ENCODE results near the gene LMF1. TPM values are rescaled to one million over a fixed set of nuclear protein-coding genes. Genes with fewer than 3 reads are reported as not detected.

Gene LMF1
- total RNA-seq, 3 donors from 2014 or later (not counting 1 experiment from before 2014, with no cell fraction given) = 28.2 to 42.2 (median 41.2) TPM

DNA sequence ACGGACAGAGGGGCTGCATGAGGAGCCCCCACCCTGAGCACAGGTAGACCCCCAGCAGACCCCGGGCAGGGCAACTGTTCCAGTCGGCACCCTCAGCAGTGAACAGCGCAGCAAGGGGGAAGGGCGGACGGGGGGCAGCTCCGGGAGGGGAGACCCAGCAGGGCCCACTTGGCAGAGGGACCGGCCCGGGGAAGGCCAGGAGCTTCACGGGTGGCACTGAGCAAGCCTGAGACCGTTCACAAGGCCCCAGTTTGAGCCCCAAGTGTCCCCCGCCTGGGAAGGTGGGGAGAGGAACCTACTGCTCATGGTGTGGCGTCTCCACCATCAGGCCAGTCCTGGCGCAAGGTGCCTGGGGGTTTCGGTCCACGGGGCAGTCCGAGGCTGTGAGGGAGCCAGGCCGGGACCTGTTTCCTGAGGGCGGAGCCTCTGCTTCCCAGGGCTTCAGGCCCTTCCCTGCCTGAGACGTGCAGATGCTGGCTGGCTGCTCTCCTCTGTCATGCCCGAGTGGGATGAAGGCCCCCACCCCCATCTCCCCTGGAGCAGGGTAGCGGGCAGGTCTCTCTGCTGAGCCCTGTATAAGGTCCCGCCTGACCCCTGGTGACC lies 115.9 kb downstream of the LMF1 start:
- intact Hi-C loops (cut with micrococcal nuclease) = no loop called here
- H3K4me1 Mint-ChIP-seq = no peaks in the 10 kb centered on the region
- no peaks in the 10 kb centered on the region for H3K36me3 Mint-ChIP-seq
- TF ChIP-seq, protein P1, sequence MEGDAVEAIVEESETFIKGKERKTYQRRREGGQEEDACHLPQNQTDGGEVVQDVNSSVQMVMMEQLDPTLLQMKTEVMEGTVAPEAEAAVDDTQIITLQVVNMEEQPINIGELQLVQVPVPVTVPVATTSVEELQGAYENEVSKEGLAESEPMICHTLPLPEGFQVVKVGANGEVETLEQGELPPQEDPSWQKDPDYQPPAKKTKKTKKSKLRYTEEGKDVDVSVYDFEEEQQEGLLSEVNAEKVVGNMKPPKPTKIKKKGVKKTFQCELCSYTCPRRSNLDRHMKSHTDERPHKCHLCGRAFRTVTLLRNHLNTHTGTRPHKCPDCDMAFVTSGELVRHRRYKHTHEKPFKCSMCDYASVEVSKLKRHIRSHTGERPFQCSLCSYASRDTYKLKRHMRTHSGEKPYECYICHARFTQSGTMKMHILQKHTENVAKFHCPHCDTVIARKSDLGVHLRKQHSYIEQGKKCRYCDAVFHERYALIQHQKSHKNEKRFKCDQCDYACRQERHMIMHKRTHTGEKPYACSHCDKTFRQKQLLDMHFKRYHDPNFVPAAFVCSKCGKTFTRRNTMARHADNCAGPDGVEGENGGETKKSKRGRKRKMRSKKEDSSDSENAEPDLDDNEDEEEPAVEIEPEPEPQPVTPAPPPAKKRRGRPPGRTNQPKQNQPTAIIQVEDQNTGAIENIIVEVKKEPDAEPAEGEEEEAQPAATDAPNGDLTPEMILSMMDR (IDR thresholded peaks at IDR 0.05) = no peak
- no peaks in the 10 kb centered on the region for H3K27me3 Mint-ChIP-seq (ENCODE audit: low read depth in 2 of 2)
- Histone ChIP-seq H3K27me3 (ENCODE audit: control insufficient read depth, insufficient read depth, low read length) (no peaks in the 10 kb centered on the region), H3K9me3 (ENCODE audit: control insufficient read depth, insufficient read depth, low read length) (peaks cover 10% of the 10 kb centered on the region), H3K4me1 (ENCODE audit: control insufficient read depth, insufficient read depth, low read length) (no peaks in the 10 kb centered on the region), H3K27ac (ENCODE audit: low read length) (no peak overlapping the region), H3K36me3 (ENCODE audit: control insufficient read depth, insufficient read depth, low read length) (no peaks in the 10 kb centered on the region), H3K4me3 (ENCODE audit: low read length) (no peak overlapping the region)
- H3K4me3 Mint-ChIP-seq = no peak overlapping the region
- 93% methylated on average over 23 of the region's 23 CpGs for WGBS (ENCODE audit: insufficient coverage)
- no peak for DNase-seq
- ATAC-seq = no peak
- no peaks in the 10 kb centered on the region for H3K9me3 Mint-ChIP-seq
- no peak overlapping the region for H3K27ac Mint-ChIP-seq

DNA sequence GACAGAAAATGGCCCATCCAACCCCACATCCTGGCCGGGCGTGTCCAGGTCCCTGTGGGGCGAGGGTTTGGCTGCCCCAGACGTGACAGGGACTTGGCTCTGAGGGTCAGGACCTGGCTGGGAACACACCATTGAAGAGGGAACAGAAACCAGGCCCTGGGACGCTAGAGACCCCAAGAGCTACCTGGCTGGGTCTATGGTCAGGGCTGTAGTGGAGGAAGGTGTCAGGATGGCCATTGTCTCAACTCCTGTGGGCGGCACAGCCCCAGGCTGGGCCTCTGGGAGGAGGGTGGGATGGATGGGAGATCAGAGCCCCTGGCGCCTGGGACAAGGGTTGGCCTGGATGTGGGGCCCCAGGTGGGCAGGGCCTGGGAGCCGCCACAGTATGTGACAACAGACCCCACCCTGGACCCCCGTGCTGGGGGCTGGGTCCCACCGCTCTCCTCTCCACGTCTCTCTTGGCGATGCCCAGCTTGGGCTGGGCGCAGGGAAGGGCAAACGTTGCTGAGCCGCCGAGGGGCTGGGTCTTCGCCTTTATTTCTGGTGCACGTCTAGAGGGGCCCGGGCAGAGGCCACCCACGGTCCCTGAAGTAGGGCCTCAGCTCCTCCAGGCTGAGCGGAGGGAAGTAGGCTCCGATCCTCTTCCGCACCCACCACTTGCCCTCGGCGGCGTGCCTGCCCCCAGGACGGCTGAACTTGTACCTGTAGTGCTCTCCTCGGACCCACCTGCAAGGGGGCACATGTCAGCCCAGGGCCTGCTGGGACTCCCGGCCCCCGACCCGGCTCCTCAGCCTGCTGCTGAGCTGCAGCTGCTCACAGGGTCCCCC lies 116.6 kb downstream of the LMF1 start:
- H3K4me3 ChIP-seq (ENCODE audit: low read length) = no peak overlapping the region
- Mint-ChIP-seq H3K27ac (no peak overlapping the region), H3K4me1 (no peaks in the 10 kb centered on the region), H3K9me3 (no peaks in the 10 kb centered on the region), H3K4me3 (no peak overlapping the region), H3K36me3 (no peaks in the 10 kb centered on the region), H3K27me3 (ENCODE audit: low read depth in 2 of 2) (no peaks in the 10 kb centered on the region)
- intact Hi-C loops (cut with micrococcal nuclease) = no loop called here
- H3K27me3 ChIP-seq (ENCODE audit: control insufficient read depth, insufficient read depth, low read length) = no peaks in the 10 kb centered on the region
- ATAC-seq = no peak
- H3K27ac ChIP-seq (ENCODE audit: low read length) = no peak overlapping the region
- DNase-seq = no peak
- no peaks in the 10 kb centered on the region for H3K36me3 ChIP-seq (ENCODE audit: control insufficient read depth, insufficient read depth, low read length)
- 94% methylated on average over 31 of the region's 31 CpGs for WGBS (ENCODE audit: insufficient coverage)
- peaks cover 11% of the 10 kb centered on the region for H3K9me3 ChIP-seq (ENCODE audit: control insufficient read depth, insufficient read depth, low read length)
- TF ChIP-seq, protein P1 (IDR thresholded peaks at IDR 0.05) = no peak
- H3K4me1 ChIP-seq (ENCODE audit: control insufficient read depth, insufficient read depth, low read length) = no peaks in the 10 kb centered on the region

DNA sequence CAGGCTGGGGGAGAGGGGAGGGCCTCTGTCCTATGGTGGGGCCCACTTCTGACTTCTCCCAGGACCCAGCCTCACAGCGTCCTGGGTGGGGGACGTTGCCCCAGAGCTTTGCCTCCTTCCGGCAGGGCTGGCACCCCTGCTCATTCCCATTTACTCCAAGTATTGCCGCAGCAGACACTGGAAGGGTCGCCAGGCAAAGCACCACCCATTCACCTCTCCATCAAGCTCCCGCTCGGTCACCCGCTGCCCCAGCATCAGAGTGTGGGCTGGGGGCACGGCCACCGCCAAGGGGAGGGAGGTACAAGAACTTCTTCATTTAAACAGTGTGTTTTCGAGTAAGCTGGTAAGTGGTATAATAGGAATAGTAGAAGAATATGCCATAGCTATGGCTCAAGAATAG lies 117.5 kb downstream of the LMF1 start:
- no peak overlapping the region for H3K27ac ChIP-seq (ENCODE audit: low read length)
- no peak for DNase-seq
- H3K4me1 ChIP-seq (ENCODE audit: control insufficient read depth, insufficient read depth, low read length) = no peaks in the 10 kb centered on the region
- no peak for ATAC-seq
- TF ChIP-seq, protein P1 (IDR thresholded peaks at IDR 0.05) = no peak
- no peak overlapping the region for H3K4me3 ChIP-seq (ENCODE audit: low read length)
- H3K27ac Mint-ChIP-seq = no peak overlapping the region
- no peaks in the 10 kb centered on the region for H3K27me3 Mint-ChIP-seq (ENCODE audit: low read depth in 2 of 2)
- no peaks in the 10 kb centered on the region for H3K4me1 Mint-ChIP-seq
- no peaks in the 10 kb centered on the region for H3K9me3 Mint-ChIP-seq
- no peak overlapping the region for H3K4me3 Mint-ChIP-seq
- no peaks in the 10 kb centered on the region for H3K27me3 ChIP-seq (ENCODE audit: control insufficient read depth, insufficient read depth, low read length)
- 86% methylated on average over 8 of the region's 11 CpGs for WGBS (ENCODE audit: insufficient coverage)
- no peaks in the 10 kb centered on the region for H3K36me3 ChIP-seq (ENCODE audit: control insufficient read depth, insufficient read depth, low read length)
- intact Hi-C loops (cut with micrococcal nuclease) = no loop called here
- peaks cover 11% of the 10 kb centered on the region for H3K9me3 ChIP-seq (ENCODE audit: control insufficient read depth, insufficient read depth, low read length)
- H3K36me3 Mint-ChIP-seq = no peaks in the 10 kb centered on the region

Measured in natural killer cell (primary cell).